ENCODE measurements around the gene UBE2D2.
"Not testable (repeated sequence)": the region's sequence is repeated elsewhere in the genome, so short reads cannot be mapped to it uniquely, and the experiment has no call there.

DNA sequence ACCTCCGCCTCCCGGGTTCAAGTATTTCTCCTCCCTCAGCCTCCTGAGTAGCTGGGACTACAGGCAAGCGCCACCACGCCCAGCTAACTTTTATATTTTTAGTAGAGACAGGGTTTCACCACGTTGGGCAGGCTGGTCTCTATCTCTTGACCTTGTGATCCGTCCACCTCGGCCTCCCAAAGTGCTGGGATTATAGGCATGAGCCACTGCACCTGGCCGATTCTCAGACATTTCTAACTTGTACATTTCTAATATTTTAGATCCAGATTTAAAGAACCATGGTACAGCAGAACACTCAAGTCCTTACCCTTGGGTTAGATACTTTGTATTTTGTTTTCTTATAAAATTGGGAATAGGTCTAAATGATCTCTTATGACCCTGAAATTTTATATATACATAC lies 31.9 kb downstream of the UBE2D2 start:
- TF ChIP-seq CTCF, POLR2A (IDR thresholded peaks at IDR 0.05): not testable (repeated sequence)

Data from heart left ventricle (tissue), 13 donors.